ENCODE data around the gene ZNF490. TPM values are rescaled to one million over a fixed set of nuclear protein-coding genes. Genes with fewer than 3 reads are reported as not detected.

ZNF490 gene
- total RNA-seq, 1 donor, result 5.6 TPM

Other genes with a start within 250 kb of the ZNF490 start
- gene ZNF442, start 245.1 kb downstream of the ZNF490 start, total RNA-seq, result 1.0 TPM
- gene ZNF799, start 209.5 kb downstream of the ZNF490 start, total RNA-seq, result 3.0 TPM
- 2.3 TPM for gene ZNF443, start 169.8 kb downstream of the ZNF490 start, total RNA-seq
- 3.0 TPM for gene ZNF709, start 126.0 kb downstream of the ZNF490 start, total RNA-seq
- 17.6 TPM for gene ZNF564, start 59.3 kb downstream of the ZNF490 start, total RNA-seq
- 52.8 TPM for gene ZNF791, start 107 bp upstream of the ZNF490 start, total RNA-seq
- gene MAN2B1, start 55.9 kb upstream of the ZNF490 start, total RNA-seq, result 143 TPM
- 3.4 TPM for gene WDR83, start 56.0 kb upstream of the ZNF490 start, total RNA-seq
- gene DHPS, start 71.1 kb upstream of the ZNF490 start, total RNA-seq, result 63.2 TPM
- not detected for gene GNG14, start 77.2 kb upstream of the ZNF490 start, total RNA-seq
- gene FBXW9, start 85.8 kb upstream of the ZNF490 start, total RNA-seq, result 2.0 TPM
- 20.3 TPM for gene TNPO2, start 113.1 kb upstream of the ZNF490 start, total RNA-seq
- gene TRIR, start 123.9 kb upstream of the ZNF490 start, total RNA-seq, result 194 TPM
- 28.7 TPM for gene GET3, start 126.7 kb upstream of the ZNF490 start, total RNA-seq
- not detected for gene BEST2, start 141.0 kb upstream of the ZNF490 start, total RNA-seq
- 8.3 TPM for gene HOOK2, start 164.7 kb upstream of the ZNF490 start, total RNA-seq
- 5,180 TPM for gene JUNB, start 180.7 kb upstream of the ZNF490 start, total RNA-seq
- 55.5 TPM for gene PRDX2, start 191.0 kb upstream of the ZNF490 start, total RNA-seq
- gene THSD8, start 191.3 kb upstream of the ZNF490 start, total RNA-seq, result not detected
- gene RNASEH2A, start 195.8 kb upstream of the ZNF490 start, total RNA-seq, result 1.4 TPM
- 0.21 TPM for gene RTBDN, start 223.8 kb upstream of the ZNF490 start, total RNA-seq
- 0.52 TPM for gene MAST1, start 227.7 kb upstream of the ZNF490 start, total RNA-seq